ENCODE data around the gene SH3GL3. TPM values are rescaled to one million over a fixed set of nuclear protein-coding genes. Genes with fewer than 3 reads are reported as not detected.

Gene SH3GL3
- total RNA-seq, 1 donor: 0.72 TPM

- no peak for DNase-seq (ENCODE audit: insufficient read length, low spot score, missing footprints)
- TF ChIP-seq, protein P1, sequence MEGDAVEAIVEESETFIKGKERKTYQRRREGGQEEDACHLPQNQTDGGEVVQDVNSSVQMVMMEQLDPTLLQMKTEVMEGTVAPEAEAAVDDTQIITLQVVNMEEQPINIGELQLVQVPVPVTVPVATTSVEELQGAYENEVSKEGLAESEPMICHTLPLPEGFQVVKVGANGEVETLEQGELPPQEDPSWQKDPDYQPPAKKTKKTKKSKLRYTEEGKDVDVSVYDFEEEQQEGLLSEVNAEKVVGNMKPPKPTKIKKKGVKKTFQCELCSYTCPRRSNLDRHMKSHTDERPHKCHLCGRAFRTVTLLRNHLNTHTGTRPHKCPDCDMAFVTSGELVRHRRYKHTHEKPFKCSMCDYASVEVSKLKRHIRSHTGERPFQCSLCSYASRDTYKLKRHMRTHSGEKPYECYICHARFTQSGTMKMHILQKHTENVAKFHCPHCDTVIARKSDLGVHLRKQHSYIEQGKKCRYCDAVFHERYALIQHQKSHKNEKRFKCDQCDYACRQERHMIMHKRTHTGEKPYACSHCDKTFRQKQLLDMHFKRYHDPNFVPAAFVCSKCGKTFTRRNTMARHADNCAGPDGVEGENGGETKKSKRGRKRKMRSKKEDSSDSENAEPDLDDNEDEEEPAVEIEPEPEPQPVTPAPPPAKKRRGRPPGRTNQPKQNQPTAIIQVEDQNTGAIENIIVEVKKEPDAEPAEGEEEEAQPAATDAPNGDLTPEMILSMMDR (IDR thresholded peaks at IDR 0.05; ENCODE audit: extremely low read depth, low read depth, low read length): no peak
- no peak overlapping the region for H3K27ac ChIP-seq (ENCODE audit: low read depth, low read length)
These were observed 68.0 kb downstream of the SH3GL3 start for GRCh38 chr15:83515164-83515563.

GRCh38 chr15:83516935-83517334 lies 69.8 kb downstream of the SH3GL3 start:
- Histone ChIP-seq H3K27me3 (ENCODE audit: insufficient read depth, low read length) (no peaks in the 10 kb centered on the region), H3K4me1 (ENCODE audit: insufficient read depth, low read length) (no peaks in the 10 kb centered on the region), H3K27ac (ENCODE audit: low read depth, low read length) (no peak overlapping the region), H3K4me3 (ENCODE audit: insufficient read depth, low read length) (no peak overlapping the region), H3K9me3 (ENCODE audit: low read depth, low read length) (no peaks in the 10 kb centered on the region), H2AFZ (ENCODE audit: low read length) (no peak overlapping the region), H3K4me2 (ENCODE audit: insufficient read depth, low read length) (no peak overlapping the region), H3K79me2 (ENCODE audit: insufficient read depth, low read length) (no peaks in the 10 kb centered on the region), H3K36me3 (ENCODE audit: insufficient read depth, low read length) (no peaks in the 10 kb centered on the region), H4K20me1 (ENCODE audit: insufficient read depth, low read length) (no peaks in the 10 kb centered on the region)
- no peak for DNase-seq (ENCODE audit: insufficient read length, low spot score, missing footprints)
- TF ChIP-seq, protein P1 (IDR thresholded peaks at IDR 0.05; ENCODE audit: extremely low read depth, low read depth, low read length): no peak

More at GRCh38 chr15:83515164-83515563, 68.0 kb downstream of the SH3GL3 start:
- H2AFZ ChIP-seq (ENCODE audit: low read length): no peak overlapping the region
- H3K4me3 ChIP-seq (ENCODE audit: insufficient read depth, low read length): no peak overlapping the region
- no peak overlapping the region for H3K4me2 ChIP-seq (ENCODE audit: insufficient read depth, low read length)
- no peaks in the 10 kb centered on the region for H4K20me1 ChIP-seq (ENCODE audit: insufficient read depth, low read length)
- H3K36me3 ChIP-seq (ENCODE audit: insufficient read depth, low read length): no peaks in the 10 kb centered on the region
- H3K79me2 ChIP-seq (ENCODE audit: insufficient read depth, low read length): no peaks in the 10 kb centered on the region
- no peaks in the 10 kb centered on the region for H3K27me3 ChIP-seq (ENCODE audit: insufficient read depth, low read length)
- H3K9me3 ChIP-seq (ENCODE audit: low read depth, low read length): no peaks in the 10 kb centered on the region
- no peaks in the 10 kb centered on the region for H3K4me1 ChIP-seq (ENCODE audit: insufficient read depth, low read length)

GRCh38 chr15:83526319-83526718 lies 79.2 kb downstream of the SH3GL3 start:
- no peaks in the 10 kb centered on the region for H3K79me2 ChIP-seq (ENCODE audit: insufficient read depth, low read length)
- no peak overlapping the region for H3K27ac ChIP-seq (ENCODE audit: low read depth, low read length)
- peaks cover 2% of the 10 kb centered on the region for H3K9me3 ChIP-seq (ENCODE audit: low read depth, low read length)
- no peaks in the 10 kb centered on the region for H3K4me1 ChIP-seq (ENCODE audit: insufficient read depth, low read length)
- TF ChIP-seq, protein P1 (IDR thresholded peaks at IDR 0.05; ENCODE audit: extremely low read depth, low read depth, low read length): no peak
- no peak overlapping the region for H3K4me2 ChIP-seq (ENCODE audit: insufficient read depth, low read length)
- no peaks in the 10 kb centered on the region for H4K20me1 ChIP-seq (ENCODE audit: insufficient read depth, low read length)
- no peak overlapping the region for H3K4me3 ChIP-seq (ENCODE audit: insufficient read depth, low read length)
- DNase-seq (ENCODE audit: insufficient read length, low spot score, missing footprints): no peak
- no peak overlapping the region for H2AFZ ChIP-seq (ENCODE audit: low read length)
- H3K36me3 ChIP-seq (ENCODE audit: insufficient read depth, low read length): no peaks in the 10 kb centered on the region
- no peaks in the 10 kb centered on the region for H3K27me3 ChIP-seq (ENCODE audit: insufficient read depth, low read length)

GRCh38 chr15:83533410-83533962 lies 86.3 kb downstream of the SH3GL3 start:
- Histone ChIP-seq H4K20me1 (ENCODE audit: insufficient read depth, low read length) (no peaks in the 10 kb centered on the region), H3K9me3 (ENCODE audit: low read depth, low read length) (no peaks in the 10 kb centered on the region), H3K79me2 (ENCODE audit: insufficient read depth, low read length) (no peaks in the 10 kb centered on the region), H3K4me3 (ENCODE audit: insufficient read depth, low read length) (no peak overlapping the region), H3K4me1 (ENCODE audit: insufficient read depth, low read length) (no peaks in the 10 kb centered on the region), H3K27ac (ENCODE audit: low read depth, low read length) (no peak overlapping the region), H3K36me3 (ENCODE audit: insufficient read depth, low read length) (no peaks in the 10 kb centered on the region), H3K4me2 (ENCODE audit: insufficient read depth, low read length) (no peak overlapping the region), H2AFZ (ENCODE audit: low read length) (no peak overlapping the region), H3K27me3 (ENCODE audit: insufficient read depth, low read length) (no peaks in the 10 kb centered on the region)
- TF ChIP-seq, protein P1 (IDR thresholded peaks at IDR 0.05; ENCODE audit: extremely low read depth, low read depth, low read length): no peak
- DNase-seq (ENCODE audit: insufficient read length, low spot score, missing footprints): no peak
